Measurements from ENCODE around the gene LPP. TPM values are rescaled to one million over a fixed set of nuclear protein-coding genes. Genes with fewer than 3 reads are reported as not detected.

LPP gene
- total and polyA plus RNA-seq, 2 of the 13 experiments (the other 11 are each of a cell fraction or from before 2014, with no cell fraction given) = 19.2 to 29.9 TPM

- Histone ChIP-seq H3K79me2 (ENCODE audit: insufficient read depth, low read length) (peaks cover 81% of the 10 kb centered on the region), H2AFZ (ENCODE audit: low read length) (no peak overlapping the region), H3K4me1 (ENCODE audit: insufficient read depth, low read length) (peaks cover 52% of the 10 kb centered on the region), H4K20me1 (ENCODE audit: insufficient read depth, low read length) (no peaks in the 10 kb centered on the region), H3K9ac (ENCODE audit: insufficient read depth, low read depth, low read length) (no peak overlapping the region), H3K4me3 (replicated peaks in 1 of 3; ENCODE audit: insufficient read depth in 1 of 3, low read depth in 2 of 3, low read length in 3 of 3) (no peak overlapping the region), H3K27me3 (ENCODE audit: control insufficient read depth in 1 of 2, insufficient read depth in 2 of 2, low read length in 2 of 2) (no peaks in the 10 kb centered on the region), H3K27ac (ENCODE audit: extremely low read length, insufficient read depth, low read length) (no peak overlapping the region), H3K9me3 (ENCODE audit: low read length) (no peaks in the 10 kb centered on the region), H3K4me2 (ENCODE audit: low read depth, low read length) (no peak overlapping the region), H3K36me3 (replicated peaks in 1 of 2; ENCODE audit: control insufficient read depth in 1 of 2, insufficient read depth in 2 of 2, low read length in 2 of 2) (peaks cover 2 to 14% of the 10 kb centered on the region in 2 experiments; a peak in 4 of 5 replicates)
- POLR2A ChIA-PET = interaction anchor here (0.8 to 1.2 kb wide), 2 partner anchors 12 to 441 kb away, joined by 3 to 5 read pairs; no protein-coding TSS in a partner anchor
- TF ChIP-seq ZNF121 (CRISPR knock-in tag; IDR thresholded peaks at IDR 0.05) = no peak
- no peak for TF ChIP-seq ZNF180 (CRISPR knock-in tag; IDR thresholded peaks at IDR 0.05; ENCODE audit: borderline replicate concordance, low read depth)
- TF ChIP-seq THRA (CRISPR knock-in tag; IDR thresholded peaks at IDR 0.05; ENCODE audit: borderline replicate concordance) = no peak
- no peak for TF ChIP-seq ZZZ3 (CRISPR knock-in tag; IDR thresholded peaks at IDR 0.05; ENCODE audit: borderline replicate concordance)
- no peak for FAIRE-seq
- no peak for DNase-seq (ENCODE audit: low spot score)
- BruUV-seq (replicated peaks) = no TSS peak
- no peak for ATAC-seq
- in situ Hi-C loops (cut with HindIII; ENCODE audit: extremely low pct_ligation_motif_present, low pct_unique_long_range_greater_than_20kb) (no loop called here), intact Hi-C loops (cut with micrococcal nuclease; ENCODE audit: unreplicated experiment) (no loop called here)
- 97% methylated on average over 5 of the region's 5 CpGs for WGBS (ENCODE audit: low lambda C conversion rate)
- CTCF ChIA-PET (ENCODE audit: low intra/inter-chr PET ratio, low total read pairs) = no interaction called here
Observed at GRCh38 chr3:188183452-188183851, 29.5 kb downstream of the LPP start.

GRCh38 chr3:188184160-188184559, 30.2 kb downstream of the LPP start:
- BruUV-seq (replicated peaks) = no TSS peak
- CTCF ChIA-PET (ENCODE audit: low intra/inter-chr PET ratio, low total read pairs) = no interaction called here
- no peaks in the 10 kb centered on the region for H3K9me3 ChIP-seq (ENCODE audit: low read length)
- in situ Hi-C loops (cut with HindIII; ENCODE audit: extremely low pct_ligation_motif_present, low pct_unique_long_range_greater_than_20kb) = no loop called here
- H3K4me2 ChIP-seq (ENCODE audit: low read depth, low read length) = no peak overlapping the region
- H3K4me1 ChIP-seq (ENCODE audit: insufficient read depth, low read length) = peaks cover 50% of the 10 kb centered on the region
- H4K20me1 ChIP-seq (ENCODE audit: insufficient read depth, low read length) = no peaks in the 10 kb centered on the region
- H3K36me3 ChIP-seq (replicated peaks in 1 of 2; ENCODE audit: control insufficient read depth in 1 of 2, insufficient read depth in 2 of 2, low read length in 2 of 2) = peaks cover 4 to 8% of the 10 kb centered on the region in 2 experiments; a peak in 3 of 5 replicates
- WGBS (ENCODE audit: low lambda C conversion rate) = 87% methylated on average over 3 of the region's 3 CpGs
- POLR2A ChIA-PET = interaction anchor here (0.7 to 1.3 kb wide), 5 partner anchors 80 to 442 kb away, joined by 3 to 5 read pairs (median 3); partner anchors contain the start of gene BCL6
- H3K27me3 ChIP-seq (ENCODE audit: control insufficient read depth in 1 of 2, insufficient read depth in 2 of 2, low read length in 2 of 2) = no peaks in the 10 kb centered on the region
- no peak for FAIRE-seq
- peaks cover 83% of the 10 kb centered on the region for H3K79me2 ChIP-seq (ENCODE audit: insufficient read depth, low read length)
- intact Hi-C loops (cut with micrococcal nuclease; ENCODE audit: unreplicated experiment) = no loop called here
- no peak overlapping the region for H3K4me3 ChIP-seq (replicated peaks in 1 of 3; ENCODE audit: insufficient read depth in 1 of 3, low read depth in 2 of 3, low read length in 3 of 3)
- ATAC-seq = no peak
- no peak for DNase-seq (ENCODE audit: low spot score)
- TF ChIP-seq TBL1XR1 (IDR thresholded peaks at IDR 0.05; ENCODE audit: borderline replicate concordance, low read length, partially characterized antibody) (no peak), IKZF4 (CRISPR knock-in tag; IDR thresholded peaks at IDR 0.05; ENCODE audit: borderline replicate concordance, low read depth, not compliant biosample characterization) (no peak), REL (CRISPR knock-in tag; conservative IDR thresholded peaks at IDR 0.05) (no peak), NFE2 (CRISPR knock-in tag; IDR thresholded peaks at IDR 0.05) (no peak), MAFG (CRISPR knock-in tag; IDR thresholded peaks at IDR 0.05) (no peak)
- H3K9ac ChIP-seq (ENCODE audit: insufficient read depth, low read depth, low read length) = no peak overlapping the region
- no peak overlapping the region for H3K27ac ChIP-seq (ENCODE audit: extremely low read length, insufficient read depth, low read length)
- no peak overlapping the region for H2AFZ ChIP-seq (ENCODE audit: low read length)
